ENCODE results near the gene EPB41L4B.

Gene EPB41L4B

GRCh38 chr9:109252291-109252690 lies 68.6 kb downstream of the EPB41L4B start:
- no peak for TF ChIP-seq CTCF (IDR thresholded peaks at IDR 0.05; ENCODE audit: low read depth, low read length)

DNA sequence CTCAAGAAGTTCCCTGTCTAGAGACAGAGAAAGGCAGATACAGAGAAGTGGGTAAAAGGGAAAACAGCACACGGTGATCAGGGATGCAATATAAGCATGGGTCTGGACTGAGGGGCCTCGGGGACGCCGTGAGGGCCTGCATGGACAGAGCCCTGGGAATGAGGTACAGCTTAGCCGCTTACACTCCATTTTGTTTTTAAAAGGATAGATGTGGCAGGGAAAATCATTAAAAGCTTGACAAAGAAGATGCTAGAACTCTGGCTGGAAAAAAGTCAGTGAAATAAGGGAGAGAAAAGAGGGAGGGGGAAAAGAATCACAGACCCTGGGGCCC lies 69.1 kb downstream of the EPB41L4B start:
- no peak overlapping the region for H3K4me3 ChIP-seq (replicated peaks in 1 of 2; ENCODE audit: low read depth in 2 of 2, low read length in 2 of 2)
- DNase-seq (ENCODE audit: low read depth in 2 of 2): no peak
- TF ChIP-seq CTCF (IDR thresholded peaks at IDR 0.05; ENCODE audit: low read depth, low read length): no peak

More at GRCh38 chr9:109252291-109252690, 68.6 kb downstream of the EPB41L4B start:
- H3K4me3 ChIP-seq (replicated peaks in 1 of 2; ENCODE audit: low read depth in 2 of 2, low read length in 2 of 2): no peak overlapping the region
- peak in 1 of 2 donors; percentile 49 for DNase-seq (ENCODE audit: low read depth in 2 of 2)

DNA sequence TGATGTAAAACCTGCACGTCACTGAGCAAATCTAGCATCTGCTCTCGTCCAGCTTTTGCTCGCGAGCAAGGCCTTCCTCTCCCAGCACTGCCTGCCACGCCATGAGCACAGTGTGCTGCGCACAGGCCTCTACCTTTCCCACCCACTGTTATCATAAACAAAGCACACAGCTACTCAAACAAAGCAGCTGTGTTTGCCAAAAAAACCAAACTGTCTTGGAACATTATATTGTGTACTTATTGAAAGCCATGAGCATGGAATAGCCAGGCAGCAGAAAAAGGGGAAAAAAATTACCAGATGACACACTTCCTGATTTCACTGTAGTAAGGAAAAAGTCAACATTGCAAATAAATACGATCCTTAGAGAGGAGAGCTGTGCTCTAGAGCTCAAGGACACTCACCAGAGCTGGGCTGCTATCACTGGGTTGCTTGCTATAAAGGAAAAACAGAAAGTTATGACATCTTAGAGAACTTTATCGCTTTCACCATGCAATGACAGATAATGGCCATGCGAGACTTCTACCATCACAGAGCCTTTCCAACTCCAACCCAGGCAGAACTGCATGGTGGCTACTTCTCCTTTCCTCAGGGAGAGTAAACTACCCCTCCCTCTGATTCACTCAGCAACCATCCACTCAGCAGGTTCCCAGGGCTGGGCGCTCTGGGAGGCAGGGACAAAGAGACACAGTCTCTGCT lies 69.6 kb downstream of the EPB41L4B start:
- TF ChIP-seq CTCF (IDR thresholded peaks at IDR 0.05; ENCODE audit: low read depth, low read length): no peak
- no peak overlapping the region for H3K4me3 ChIP-seq (replicated peaks in 1 of 2; ENCODE audit: low read depth in 2 of 2, low read length in 2 of 2)
- DNase-seq (ENCODE audit: low read depth in 2 of 2): peak; percentile 58 to 83

GRCh38 chr9:109250771-109251079 lies 70.1 kb downstream of the EPB41L4B start:
- DNase-seq (ENCODE audit: low read depth in 2 of 2): no peak
- no peak overlapping the region for H3K4me3 ChIP-seq (replicated peaks in 1 of 2; ENCODE audit: low read depth in 2 of 2, low read length in 2 of 2)
- no peak for TF ChIP-seq CTCF (IDR thresholded peaks at IDR 0.05; ENCODE audit: low read depth, low read length)

- no peak for TF ChIP-seq CTCF (IDR thresholded peaks at IDR 0.05; ENCODE audit: low read depth, low read length)
- no peak for DNase-seq (ENCODE audit: low read depth in 2 of 2)
- no peak overlapping the region for H3K4me3 ChIP-seq (replicated peaks in 1 of 2; ENCODE audit: low read depth in 2 of 2, low read length in 2 of 2)
Measured at GRCh38 chr9:109250311-109250741, 70.5 kb downstream of the EPB41L4B start.

DNA sequence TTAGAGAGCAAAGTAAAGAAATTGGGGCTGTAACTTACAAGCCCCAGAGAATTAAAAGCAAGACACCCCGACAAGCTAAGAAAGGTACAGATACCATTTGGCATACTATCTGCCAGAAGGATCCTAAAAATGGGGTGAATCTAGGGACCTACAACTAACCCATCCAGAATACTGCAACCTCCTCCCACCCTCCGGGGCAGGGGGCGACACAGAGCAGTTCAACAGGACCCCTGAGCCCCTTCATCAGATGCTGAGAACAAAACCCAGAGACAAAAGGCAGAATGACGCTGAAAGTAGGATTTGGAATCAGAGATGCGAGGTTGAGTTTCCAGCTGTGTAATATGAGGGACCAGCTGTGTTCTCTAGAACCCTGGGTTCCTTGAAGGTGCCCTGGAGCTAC lies 71.2 kb downstream of the EPB41L4B start:
- no peak for TF ChIP-seq CTCF (IDR thresholded peaks at IDR 0.05; ENCODE audit: low read depth, low read length)
- no peak for DNase-seq (ENCODE audit: low read depth in 2 of 2)

GRCh38 chr9:109248133-109248581 lies 72.7 kb downstream of the EPB41L4B start:
- no peak overlapping the region for H3K4me3 ChIP-seq (replicated peaks in 1 of 2; ENCODE audit: low read depth in 2 of 2, low read length in 2 of 2)
- peak in 1 of 2 donors; percentile 21 for DNase-seq (ENCODE audit: low read depth in 2 of 2)
- TF ChIP-seq CTCF (IDR thresholded peaks at IDR 0.05; ENCODE audit: low read depth, low read length): peak; percentile 10

More for the DNA sequence above, 71.2 kb downstream of the EPB41L4B start:
- H3K4me3 ChIP-seq (replicated peaks in 1 of 2; ENCODE audit: low read depth in 2 of 2, low read length in 2 of 2): no peak overlapping the region

Data from cardiac fibroblast (primary cell).